H1 (cell line): ENCODE measurements around the gene CACNB2. TPM values are rescaled to one million over a fixed set of nuclear protein-coding genes. Genes with fewer than 3 reads are reported as not detected.

ENCODE experiments used
- CTCF ChIA-PET: fragments of 300-600 bp; sonication (Branson Sonifier 250); formaldehyde crosslinking; loops from one replicate; lab custom pipeline; 2021; ENCODE audit not compliant: partially characterized antibody; lab: Charles Lee
- POLR2A ChIA-PET: fragments of 300-600 bp; sonication (Branson Sonifier 250); formaldehyde crosslinking; loops from one replicate; lab custom pipeline; 2021; ENCODE audit warnings: inconsistent platforms; ENCODE audit not compliant: partially characterized antibody; lab: Charles Lee
- DNase-seq, 2 experiments: peaks; one replicate each; pipeline versions ENCODE4 v3.0.0 to v3.0.0-alpha.2; 2010 to 2022; ENCODE audit warnings: low spot score in 2 of 2, low read depth in 1 of 2, mixed read lengths in 1 of 2
- FAIRE-seq: peaks from 2 replicates; lab custom pipeline; 2011; peaks lifted over from hg19 to GRCh38; lab: Jason Lieb, UNC
- H2AFZ ChIP-seq: 2 replicates; pipeline ENCODE4 v1.8.1; 2012; ENCODE audit warnings: low read length, inconsistent platforms
- H2AK5ac ChIP-seq: 2 replicates; pipeline ENCODE4 v1.6.1; 2013; ENCODE audit warnings: low read depth, low read length
- H2BK120ac ChIP-seq: replicated peaks from 2 replicates; pipeline ENCODE3; 2013; ENCODE audit warnings: low read depth, low read length, inconsistent platforms
- H2BK12ac ChIP-seq: 2 replicates; pipeline ENCODE4 v1.6.1; 2013; ENCODE audit warnings: low read depth, low read length
- H2BK15ac ChIP-seq: 2 replicates; pipeline ENCODE4 v1.6.1; 2013; ENCODE audit warnings: low read length
- H2BK20ac ChIP-seq: 2 replicates; pipeline ENCODE4 v1.6.1; 2013; ENCODE audit warnings: low read length
- H2BK5ac ChIP-seq: 2 replicates; pipeline ENCODE4 v1.6.1; 2013; ENCODE audit warnings: low read depth, low read length
- H3K14ac ChIP-seq: 2 replicates; pipeline ENCODE4 v1.6.1; 2013; ENCODE audit warnings: inconsistent platforms; ENCODE audit not compliant: insufficient read length
- H3K18ac ChIP-seq: 2 replicates; pipeline ENCODE4 v1.6.1; 2013; ENCODE audit warnings: low read length; ENCODE audit errors: extremely low read depth
- H3K23ac ChIP-seq: 2 replicates; pipeline ENCODE4 v1.6.1; 2013; ENCODE audit warnings: inconsistent platforms; ENCODE audit not compliant: insufficient read length
- H3K23me2 ChIP-seq: 2 replicates; pipeline ENCODE4 v1.6.1; 2013; ENCODE audit warnings: low read depth, low read length
- H3K27ac ChIP-seq: 2 replicates; pipeline ENCODE4 v1.6.1; 2011; ENCODE audit warnings: low read depth, low read length, inconsistent platforms
- H3K27me3 ChIP-seq, 4 experiments: replicated peaks in 1 of 4; 1 replicate in 1 of 4; 2 replicates in 3 of 4; pipeline versions ENCODE4 v1.6.1 to v1.8.1; 2011 to 2013; ENCODE audit warnings: low read length in 3 of 4, mild to moderate bottlenecking in 3 of 4, inconsistent platforms in 2 of 4, mixed read lengths in 2 of 4, moderate library complexity in 1 of 4; ENCODE audit not compliant: control insufficient read depth in 3 of 4, insufficient read depth in 3 of 4; ENCODE audit errors: extremely low read depth in 1 of 4
- H3K36me3 ChIP-seq, 4 experiments: 2 replicates each; pipeline versions ENCODE4 v1.6.1 to v1.8.1; 2011 to 2013; ENCODE audit warnings: mild to moderate bottlenecking in 4 of 4, low read length in 3 of 4, moderate library complexity in 2 of 4, control low read depth in 1 of 4, inconsistent platforms in 1 of 4; ENCODE audit not compliant: insufficient read depth in 4 of 4, control insufficient read depth in 2 of 4
- H3K4ac ChIP-seq: replicated peaks from 2 replicates; pipeline ENCODE3; 2013; ENCODE audit warnings: low read length, low read depth, mixed read lengths, inconsistent platforms; ENCODE audit not compliant: insufficient read length
- H3K4me1 ChIP-seq, 4 experiments: replicated peaks in 1 of 4; 1 replicate in 1 of 4; 2 replicates in 3 of 4; pipeline versions ENCODE4 v1.6.1 to v1.8.1; 2011 to 2013; ENCODE audit warnings: low read length in 3 of 4, inconsistent platforms in 2 of 4, mixed read lengths in 1 of 4; ENCODE audit not compliant: insufficient read depth in 4 of 4, control insufficient read depth in 3 of 4
- H3K4me2 ChIP-seq, 2 experiments: 2 replicates each; pipeline versions ENCODE4 v1.6.1 to v1.8.1; 2011 to 2013; ENCODE audit warnings: low read depth in 2 of 2, low read length in 2 of 2, control low read depth in 1 of 2, inconsistent platforms in 1 of 2, mild to moderate bottlenecking in 1 of 2; ENCODE audit not compliant: insufficient read depth in 1 of 2
- H3K4me3 ChIP-seq, 4 experiments: fragments of 200-600, 300-600 bp in 1 of 4; sonication (generic), shearing (Covaris generic), sonication (Bioruptor Twin) in 1 of 4; 2 replicates each; pipeline versions ENCODE4 v1.5.1 to v1.8.1; 2011 to 2016; ENCODE audit warnings: low read length in 4 of 4, low read depth in 3 of 4, control low read depth in 2 of 4, inconsistent platforms in 2 of 4, mild to moderate bottlenecking in 2 of 4, mixed read lengths in 1 of 4, moderate library complexity in 1 of 4; ENCODE audit not compliant: insufficient read depth in 2 of 4; ENCODE audit errors: extremely low read depth in 1 of 4
- H3K56ac ChIP-seq: replicated peaks from 2 replicates; pipeline ENCODE3; 2013; ENCODE audit warnings: low read depth, mild to moderate bottlenecking, mixed read lengths, low read length, inconsistent platforms; ENCODE audit not compliant: insufficient read length
- H3K79me1 ChIP-seq: 2 replicates; pipeline ENCODE4 v1.6.1; 2013; ENCODE audit warnings: low read depth, low read length, control low read depth
- H3K79me2 ChIP-seq, 2 experiments: 2 replicates each; pipeline versions ENCODE4 v1.6.1 to v1.8.1; 2012 to 2013; ENCODE audit warnings: low read length in 2 of 2, mild to moderate bottlenecking in 2 of 2, inconsistent platforms in 1 of 2; ENCODE audit not compliant: insufficient read depth in 2 of 2, control insufficient read depth in 1 of 2
- H3K9ac ChIP-seq, 4 experiments: replicated peaks in 1 of 4; 1 replicate in 1 of 4; 2 replicates in 3 of 4; pipeline versions ENCODE4 v1.6.1 to v1.8.1; 2011 to 2013; ENCODE audit warnings: low read depth in 3 of 4, low read length in 3 of 4, control low read depth in 2 of 4, mild to moderate bottlenecking in 2 of 4, moderate library complexity in 2 of 4, inconsistent platforms in 1 of 4; ENCODE audit errors: extremely low read depth in 1 of 4
- H3K9me3 ChIP-seq, 2 experiments: 2 replicates each; pipeline versions ENCODE4 v1.6.1 to v1.8.1; 2012 to 2013; ENCODE audit warnings: mild to moderate bottlenecking in 2 of 2, moderate library complexity in 2 of 2, control low read depth in 1 of 2, inconsistent platforms in 1 of 2, low read depth in 1 of 2, low read length in 1 of 2, mixed read lengths in 1 of 2; ENCODE audit not compliant: insufficient read depth in 2 of 2
- H4K20me1 ChIP-seq, 2 experiments: replicated peaks in 1 of 2; 2 replicates each; pipeline versions ENCODE3 to v1.8.1; 2011 to 2013; ENCODE audit warnings: inconsistent platforms in 2 of 2, low read length in 2 of 2, mild to moderate bottlenecking in 1 of 2; ENCODE audit not compliant: insufficient read depth in 2 of 2, control insufficient read depth in 1 of 2
- H4K5ac ChIP-seq: 2 replicates; pipeline ENCODE4 v1.6.1; 2013; ENCODE audit warnings: low read length, low read depth, mixed read lengths, inconsistent platforms; ENCODE audit not compliant: insufficient read length
- H4K8ac ChIP-seq: 2 replicates; pipeline ENCODE4 v1.8.0; 2013; ENCODE audit warnings: mild to moderate bottlenecking, moderate library complexity, low read length, inconsistent platforms; ENCODE audit not compliant: insufficient read depth; ENCODE audit errors: extremely low read depth
- H4K91ac ChIP-seq: replicated peaks from 2 replicates; pipeline ENCODE3; 2013; ENCODE audit warnings: low read length, mixed read lengths, inconsistent platforms; ENCODE audit not compliant: insufficient read length
- CBX5 ChIP-seq: fragments of 300-800, 300-1000 bp; sonication (generic); IDR thresholded peaks from 2 replicates; pipeline ENCODE4 v1.7.1; 2016; ENCODE audit warnings: antibody characterized with exemption, low read length, low read depth
- CHD2 ChIP-seq: IDR thresholded peaks from 2 replicates; pipeline ENCODE4 v1.6.1; 2012; ENCODE audit warnings: low read length, improper control_type of control experiment
- CREB1 ChIP-seq: IDR thresholded peaks from 2 replicates; pipeline ENCODE4 v1.6.1; 2012; ENCODE audit warnings: inconsistent platforms
- CTCF ChIP-seq, 3 experiments: IDR thresholded peaks; 1 replicate in 2 of 3; 2 replicates in 1 of 3; pipeline versions ENCODE4 v1.5.1 to v1.6.1; 2011; ENCODE audit warnings: low read length in 3 of 3, mild to moderate bottlenecking in 3 of 3, inconsistent platforms in 2 of 3, low read depth in 1 of 3, moderate library complexity in 1 of 3; ENCODE audit not compliant: insufficient read depth in 1 of 3; ENCODE audit errors: control extremely low read depth in 1 of 3
- EZH2 ChIP-seq: fragments of 200-600 bp; sonication (generic); IDR thresholded peaks from 2 replicates; pipeline ENCODE4 v1.7.1; 2012; ENCODE audit warnings: low read depth, mild to moderate bottlenecking, moderate library complexity, low read length, inconsistent platforms; ENCODE audit not compliant: severe bottlenecking
- GABPA ChIP-seq: IDR thresholded peaks from 2 replicates; pipeline ENCODE4 v1.6.1; 2011; ENCODE audit warnings: mild to moderate bottlenecking, low read length, moderate library complexity, borderline replicate concordance; ENCODE audit not compliant: insufficient read depth
- MAX ChIP-seq: IDR thresholded peaks from 2 replicates; pipeline ENCODE4 v1.6.1; 2012; ENCODE audit warnings: inconsistent platforms
- RFX5 ChIP-seq: IDR thresholded peaks from 2 replicates; pipeline ENCODE4 v1.6.1; 2011; ENCODE audit warnings: low read depth, low read length, improper control_type of control experiment, borderline replicate concordance
- SIN3A ChIP-seq, 2 experiments: IDR thresholded peaks in 1 of 2; conservative IDR thresholded peaks in 1 of 2; 2 replicates each; pipeline ENCODE4 v1.6.1; 2011 to 2012; ENCODE audit warnings: low read length in 2 of 2, improper control_type of control experiment in 1 of 2, low read depth in 1 of 2, mild to moderate bottlenecking in 1 of 2
- SP2 ChIP-seq: IDR thresholded peaks from 2 replicates; pipeline ENCODE4 v1.6.1; 2012; ENCODE audit warnings: mild to moderate bottlenecking, low read length, inconsistent platforms
- SRF ChIP-seq: IDR thresholded peaks from 2 replicates; pipeline ENCODE4 v1.6.1; 2011; ENCODE audit warnings: mild to moderate bottlenecking, low read depth, low read length, moderate library complexity
- TAF1 ChIP-seq: IDR thresholded peaks from 2 replicates; pipeline ENCODE4 v1.6.1; 2011; ENCODE audit warnings: mild to moderate bottlenecking, low read depth, low read length
- WGBS, 2 experiments: shearing (Covaris generic) in 1 of 2; methylation state at CpG; one replicate each; pipeline versions ENCODE4 v1.1.6 to v1.1.7; 2013 to 2015; ENCODE audit warnings: low lambda C conversion rate in 2 of 2, mixed read lengths in 2 of 2, inconsistent platforms in 1 of 2, low coverage in 1 of 2, missing lambda C conversion rate in 1 of 2; ENCODE audit not compliant: insufficient replicate concordance in 2 of 2, insufficient coverage in 1 of 2, insufficient read length in 1 of 2; ENCODE audit errors: extremely low coverage in 1 of 2, missing lambda C conversion rate in 1 of 2; 5-methylcytosine and 5-hydroxymethylcytosine counted together
- polyA plus RNA-seq, 7 experiments: library from polyadenylated mRNA; depleted of rRNA in 3 of 7; stranded (reverse) in 5 of 7; unstranded in 2 of 7; fragments of >200 nt in 5 of 7; fragments of 200-250 nt in 2 of 7; gene quantifications; 1 replicate in 5 of 7; 2 replicates in 1 of 7; 4 replicates in 1 of 7; pipeline versions ENCODE4 v1.2.1 to v1.2.3, GENCODE V29; 2011 to 2013; ENCODE audit warnings: missing spikeins in 2 of 7, mixed read lengths in 2 of 7
- total RNA-seq: library from RNA; stranded (reverse); fragmentation: NEBNext Ultra II Directional; extraction: Animal tissue kit (Norgen Biotek cat#: 25700); gene quantifications from 2 replicates; pipeline ENCODE4 v1.2.1, GENCODE V29; 2021

The CACNB2 gene
- total and polyA plus RNA-seq, 2 of the 8 experiments (the other 6 are each of a cell fraction or from before 2014, with no cell fraction given) = 2.4 to 3.2 TPM

GRCh38 chr10:18145652-18146051 is 5.4 kb downstream of the CACNB2 start:
- Histone ChIP-seq H3K9me3 (no peaks in the 10 kb centered on the region), H2AK5ac (no peak overlapping the region), H4K8ac (no peak overlapping the region), H3K56ac (no peak overlapping the region), H2BK120ac (no peak overlapping the region), H2BK20ac (no peak overlapping the region), H4K20me1 (no peaks in the 10 kb centered on the region), H3K4ac (no peak overlapping the region), H3K27ac (no peak overlapping the region), H4K5ac (no peak overlapping the region), H3K18ac (no peak overlapping the region), H3K9ac (no peak overlapping the region), H3K79me1 (no peaks in the 10 kb centered on the region; the same call in 1 of the 2 replicates), H2BK12ac (no peak overlapping the region), H3K36me3 (no peaks in the 10 kb centered on the region), H2BK5ac (no peak overlapping the region), H4K91ac (no peak overlapping the region), H3K79me2 (no peaks in the 10 kb centered on the region), H3K4me1 (peaks cover 0 to 4% (median under 1%) of the 10 kb centered on the region in 4 experiments; a peak in 3 of 7 replicates), H3K4me2 (no peak overlapping the region), H3K4me3 (no peak overlapping the region), H3K23me2 (peaks cover 3% of the 10 kb centered on the region), H3K14ac (no peak overlapping the region), H2AFZ (no peak overlapping the region), H3K27me3 (peaks cover 0 to 12% (median 1%) of the 10 kb centered on the region in 4 experiments; a peak in 2 of 7 replicates), H2BK15ac (no peak overlapping the region), H3K23ac (no peak overlapping the region)
- ChIA-PET CTCF (interaction anchor here (0.6 kb wide), 1 partner anchor 376 kb away, joined by 3 read pairs; no protein-coding TSS in a partner anchor), POLR2A (no interaction called here)
- DNase-seq = no peak
- WGBS, 2 experiments = 90% methylated on average over 2 of the region's 2 CpGs; no CpG with 5 or more reads in 1 of the 2 experiments
- FAIRE-seq = no peak
- TF ChIP-seq SIN3A (conservative IDR thresholded peaks at IDR 0.05 in 1 of 2, IDR thresholded peaks at IDR 0.05 in 1 of 2; ENCODE audit: low read depth in 1 of 2, low read length in 2 of 2) (no peak), EZH2 (no peak), CHD2 (no peak), CTCF (IDR thresholded peaks at IDR 0.05; ENCODE audit: control extremely low read depth in 1 of 3, insufficient read depth in 1 of 3, low read depth in 1 of 3, low read length in 3 of 3) (no peak), RFX5 (no peak), CREB1 (no peak), SRF (no peak), CBX5 (no peak), GABPA (no peak), MAX (no peak), TAF1 (no peak), SP2 (no peak)
